CD4-positive, alpha-beta T cell treated with Interleukin-10 for 1 hour (primary cell): ENCODE measurements around the gene RPL18A.

Experiments used
- DNase-seq: peaks from one replicate; pipeline ENCODE4 v3.0.0-alpha.2; 2020

The RPL18A gene

GRCh38 chr19:17910791-17911360, 51.2 kb downstream of the RPL18A start:
- DNase-seq = no peak
